Nephron (organoid): ENCODE results near the gene GDPD5.
A peak's percentile ranks its signal among the peaks of the same experiment; 100 is the strongest.
"Not testable (repeated sequence)": the region's sequence is repeated elsewhere in the genome, so short reads cannot be mapped to it uniquely, and the experiment has no call there.

Experiments
- H3K27ac Mint-ChIP-seq, 3 experiments: 2 replicates each; pipeline ENCODE4 v1.8.0; 2020; ENCODE audit warnings: mixed read lengths in 3 of 3, mild to moderate bottlenecking in 2 of 3, moderate library complexity in 1 of 3
- H3K27me3 Mint-ChIP-seq: 2 replicates; pipeline ENCODE4 v1.8.0; 2021; ENCODE audit warnings: low read depth, mild to moderate bottlenecking, moderate library complexity, mixed read lengths
- H3K36me3 Mint-ChIP-seq: 2 replicates; pipeline ENCODE4 v1.8.0; 2020; ENCODE audit warnings: low read depth, mixed read lengths
- H3K4me1 Mint-ChIP-seq: 2 replicates; pipeline ENCODE4 v1.8.0; 2020; ENCODE audit warnings: mixed read lengths
- H3K4me3 Mint-ChIP-seq, 3 experiments: 2 replicates each; pipeline ENCODE4 v1.8.0; 2020; ENCODE audit warnings: mild to moderate bottlenecking in 3 of 3, mixed read lengths in 3 of 3, moderate library complexity in 2 of 3
- H3K9me3 Mint-ChIP-seq: 2 replicates; pipeline ENCODE4 v1.8.0; 2020; ENCODE audit warnings: mixed read lengths
- CTCF ChIP-seq, 3 experiments: fragments of 200-600 bp; sonication (generic); IDR thresholded peaks; one replicate each; pipeline ENCODE4 v1.5.0; 2021; ENCODE audit warnings: antibody characterized with exemption in 3 of 3; ENCODE audit not compliant: unreplicated experiment in 3 of 3

Gene GDPD5

GRCh38 chr11:75422248-75423231 is 103.2 kb downstream of the GDPD5 start:
- Mint-ChIP-seq H3K27ac (peak overlapping the region in 2 of 3 experiments; percentile 27 to 82), H3K9me3 (no peaks in the 10 kb centered on the region), H3K36me3 (peaks cover 10% of the 10 kb centered on the region), H3K4me3 (no peak overlapping the region), H3K4me1 (peaks cover 5% of the 10 kb centered on the region), H3K27me3 (peaks cover 13% of the 10 kb centered on the region)
- no peak for TF ChIP-seq CTCF (IDR thresholded peaks at IDR 0.05; ENCODE audit: unreplicated experiment in 3 of 3)

- H3K9me3 Mint-ChIP-seq: no peaks in the 10 kb centered on the region
- H3K27me3 Mint-ChIP-seq: peaks cover 9% of the 10 kb centered on the region
- H3K4me3 Mint-ChIP-seq: no peak overlapping the region
- TF ChIP-seq CTCF (IDR thresholded peaks at IDR 0.05; ENCODE audit: unreplicated experiment in 3 of 3): no peak
- peaks cover 12% of the 10 kb centered on the region for H3K36me3 Mint-ChIP-seq
- peak overlapping the region in 2 of 3 experiments; percentile 27 to 82 for H3K27ac Mint-ChIP-seq
- H3K4me1 Mint-ChIP-seq: peaks cover 6% of the 10 kb centered on the region
Observed at GRCh38 chr11:75421902-75422247, 103.9 kb downstream of the GDPD5 start.

- H3K4me1 Mint-ChIP-seq: peaks cover 10% of the 10 kb centered on the region
- H3K27ac Mint-ChIP-seq: no peak overlapping the region
- no peak overlapping the region for H3K4me3 Mint-ChIP-seq
Observed at GRCh38 chr11:75421035-75421602, 104.6 kb downstream of the GDPD5 start.

GRCh38 chr11:75420224-75421034 is 105.3 kb downstream of the GDPD5 start:
- Mint-ChIP-seq H3K4me3 (no peak overlapping the region), H3K27ac (peak overlapping the region in 1 of 3 experiments; percentile 8), H3K9me3 (no peaks in the 10 kb centered on the region), H3K36me3 (peaks cover 19% of the 10 kb centered on the region), H3K27me3 (no peaks in the 10 kb centered on the region), H3K4me1 (peaks cover 10% of the 10 kb centered on the region)
- no peak for TF ChIP-seq CTCF (IDR thresholded peaks at IDR 0.05; ENCODE audit: unreplicated experiment in 3 of 3)

More at GRCh38 chr11:75421035-75421602, 104.6 kb downstream of the GDPD5 start:
- TF ChIP-seq CTCF (IDR thresholded peaks at IDR 0.05; ENCODE audit: unreplicated experiment in 3 of 3): no peak
- Mint-ChIP-seq H3K36me3 (peaks cover 17% of the 10 kb centered on the region), H3K9me3 (no peaks in the 10 kb centered on the region), H3K27me3 (peaks cover 3% of the 10 kb centered on the region)

GRCh38 chr11:75413864-75414263 is 111.9 kb downstream of the GDPD5 start:
- Mint-ChIP-seq H3K36me3 (peaks cover 46% of the 10 kb centered on the region), H3K27ac (peak overlapping the region in 2 of 3 experiments; percentile 59 to 74), H3K4me3 (no peak overlapping the region), H3K9me3 (no peaks in the 10 kb centered on the region), H3K27me3 (no peaks in the 10 kb centered on the region), H3K4me1 (peaks cover 20% of the 10 kb centered on the region)
- no peak for TF ChIP-seq CTCF (IDR thresholded peaks at IDR 0.05; ENCODE audit: unreplicated experiment in 3 of 3)

- not testable (repeated sequence) for H3K9me3 Mint-ChIP-seq, H3K27me3 Mint-ChIP-seq, H3K4me3 Mint-ChIP-seq
- Mint-ChIP-seq H3K36me3 (peaks cover 51% of the 10 kb centered on the region), H3K27ac (peak overlapping the region; percentile 14 to 74 (median 59)), H3K4me1 (peaks cover 20% of the 10 kb centered on the region)
Observed at GRCh38 chr11:75413146-75413545, 112.6 kb downstream of the GDPD5 start.

GRCh38 chr11:75409971-75410370 is 115.8 kb downstream of the GDPD5 start:
- Mint-ChIP-seq H3K36me3 (peaks cover 66% of the 10 kb centered on the region), H3K4me1 (peaks cover 20% of the 10 kb centered on the region)
- not testable (repeated sequence) for H3K27ac Mint-ChIP-seq, H3K9me3 Mint-ChIP-seq, H3K4me3 Mint-ChIP-seq, H3K27me3 Mint-ChIP-seq
